ENCODE measurements around the gene RCL1. TPM values are rescaled to one million over a fixed set of nuclear protein-coding genes. Genes with fewer than 3 reads are reported as not detected.
"Not testable (repeated sequence)": the region's sequence is repeated elsewhere in the genome, so short reads cannot be mapped to it uniquely, and the experiment has no call there.

The RCL1 gene
- total RNA-seq, 2 experiments from 2014 or later: 11.5 to 12.3 TPM

DNA sequence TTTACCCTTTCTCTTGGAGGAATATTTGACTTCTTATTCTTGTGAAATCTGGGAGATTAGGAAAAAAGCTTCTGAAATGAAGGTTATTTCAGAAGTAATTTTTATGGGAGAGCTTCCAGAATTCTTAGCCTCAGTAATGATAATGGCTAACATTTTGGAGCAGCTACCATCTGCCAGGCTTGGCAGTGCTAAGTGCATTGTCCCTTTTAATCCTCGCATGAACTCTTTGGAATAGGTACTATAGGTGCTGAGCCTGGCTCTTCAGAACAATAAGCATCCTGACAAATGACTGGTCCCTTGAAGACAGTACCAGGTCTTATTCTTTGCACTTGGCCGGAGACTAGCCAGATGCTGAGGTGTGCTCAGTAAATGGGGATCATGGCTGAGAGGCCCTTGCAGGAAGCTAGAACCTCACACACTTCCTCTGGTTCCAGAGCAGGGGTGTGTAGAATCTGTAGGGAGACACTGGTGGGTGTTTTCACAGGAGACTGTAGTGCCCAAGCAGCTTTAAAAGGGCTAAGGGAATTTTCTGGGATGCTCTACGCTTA, 90.7 kb downstream of the RCL1 start:
- no peak overlapping the region for H3K27ac Mint-ChIP-seq
- no peaks in the 10 kb centered on the region for H3K9me3 Mint-ChIP-seq
- CTCF ChIA-PET: interaction anchor here (1.0 kb wide), 1 partner anchor 13 kb away, joined by 3 read pairs; no protein-coding TSS in a partner anchor
- no peaks in the 10 kb centered on the region for H3K4me1 Mint-ChIP-seq
- no peak overlapping the region for H3K4me3 Mint-ChIP-seq
- no peaks in the 10 kb centered on the region for H3K27me3 Mint-ChIP-seq
- POLR2A ChIA-PET: interaction anchor here (1.0 to 1.3 kb wide), 2 partner anchors 9 to 11 kb away, joined by 3 read pairs; no protein-coding TSS in a partner anchor
- no peaks in the 10 kb centered on the region for H3K36me3 Mint-ChIP-seq (ENCODE audit: low read depth)
- DNase-seq: no peak

DNA sequence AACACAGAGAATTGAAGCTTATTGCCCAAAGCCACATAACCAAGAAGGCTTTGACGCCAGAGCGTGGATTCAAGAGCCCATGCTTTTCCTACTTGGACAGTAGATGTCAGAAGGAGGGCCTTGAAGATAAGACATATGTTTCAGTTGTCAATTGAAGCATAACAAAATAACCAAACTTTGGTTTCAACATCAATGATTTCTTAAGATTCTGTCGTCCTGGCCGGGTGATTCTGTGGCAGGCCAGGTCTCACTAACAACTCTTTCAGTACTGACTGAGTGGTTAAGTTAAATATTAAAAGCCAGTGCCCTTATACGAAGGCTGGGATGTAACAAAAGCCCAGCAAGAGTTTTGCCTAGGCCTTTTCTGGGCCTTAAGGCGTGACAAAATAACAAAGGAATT, 94.0 kb downstream of the RCL1 start:
- Mint-ChIP-seq H3K27me3 (no peaks in the 10 kb centered on the region), H3K27ac (no peak overlapping the region), H3K9me3 (no peaks in the 10 kb centered on the region), H3K4me3 (no peak overlapping the region), H3K36me3 (ENCODE audit: low read depth) (no peaks in the 10 kb centered on the region), H3K4me1 (no peaks in the 10 kb centered on the region)
- CTCF ChIA-PET: no interaction called here
- no peak for DNase-seq
- POLR2A ChIA-PET: no interaction called here

DNA sequence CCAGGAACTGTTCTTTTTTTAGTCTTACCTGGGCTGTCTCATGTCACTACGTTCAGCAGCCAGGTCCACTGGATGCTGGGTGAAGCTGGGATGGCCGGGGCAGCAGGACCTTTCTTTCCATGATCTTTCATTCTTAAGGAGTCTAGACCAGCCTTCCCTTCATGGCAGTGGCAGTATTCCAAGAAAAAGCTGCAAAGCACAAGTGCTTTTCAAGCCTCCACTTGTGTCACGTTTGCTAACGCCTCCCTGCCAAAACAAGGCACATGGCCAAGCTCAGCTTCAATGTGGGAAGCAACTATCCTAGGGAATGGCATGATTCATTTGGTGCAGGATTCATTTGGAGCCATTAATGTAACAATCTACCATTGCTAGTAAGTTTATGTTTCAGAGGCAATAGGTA, 94.8 kb downstream of the RCL1 start:
- no peak overlapping the region for H3K4me3 Mint-ChIP-seq
- DNase-seq: no peak
- no peaks in the 10 kb centered on the region for H3K36me3 Mint-ChIP-seq (ENCODE audit: low read depth)
- POLR2A ChIA-PET: no interaction called here
- no peak overlapping the region for H3K27ac Mint-ChIP-seq
- H3K27me3 Mint-ChIP-seq: no peaks in the 10 kb centered on the region
- CTCF ChIA-PET: no interaction called here
- no peaks in the 10 kb centered on the region for H3K4me1 Mint-ChIP-seq
- no peaks in the 10 kb centered on the region for H3K9me3 Mint-ChIP-seq

DNA sequence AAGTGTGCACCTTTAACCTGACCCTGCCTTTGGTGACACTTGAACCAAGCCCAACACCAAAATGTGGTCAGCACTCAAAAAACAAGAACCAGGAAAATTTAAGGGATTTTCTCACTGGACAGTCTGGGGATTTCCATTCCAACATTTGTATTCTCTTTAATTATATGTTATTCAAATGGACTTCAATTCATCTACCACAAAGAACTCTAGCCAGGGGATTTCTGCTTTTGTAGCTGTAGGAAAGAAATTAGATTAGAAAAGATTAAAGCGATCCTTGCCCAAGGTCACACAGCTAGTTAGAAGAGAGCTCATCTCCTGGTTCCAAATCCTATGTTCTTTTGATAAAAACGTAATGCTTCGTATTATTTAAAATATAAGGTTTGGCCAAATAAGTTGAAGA, 97.5 kb downstream of the RCL1 start:
- ChIA-PET CTCF (no interaction called here), POLR2A (no interaction called here)
- H3K4me1 Mint-ChIP-seq: peaks cover 7% of the 10 kb centered on the region
- no peaks in the 10 kb centered on the region for H3K27me3 Mint-ChIP-seq
- DNase-seq: no peak
- no peak overlapping the region for H3K4me3 Mint-ChIP-seq
- no peaks in the 10 kb centered on the region for H3K9me3 Mint-ChIP-seq
- H3K27ac Mint-ChIP-seq: no peak overlapping the region
- no peaks in the 10 kb centered on the region for H3K36me3 Mint-ChIP-seq (ENCODE audit: low read depth)

DNA sequence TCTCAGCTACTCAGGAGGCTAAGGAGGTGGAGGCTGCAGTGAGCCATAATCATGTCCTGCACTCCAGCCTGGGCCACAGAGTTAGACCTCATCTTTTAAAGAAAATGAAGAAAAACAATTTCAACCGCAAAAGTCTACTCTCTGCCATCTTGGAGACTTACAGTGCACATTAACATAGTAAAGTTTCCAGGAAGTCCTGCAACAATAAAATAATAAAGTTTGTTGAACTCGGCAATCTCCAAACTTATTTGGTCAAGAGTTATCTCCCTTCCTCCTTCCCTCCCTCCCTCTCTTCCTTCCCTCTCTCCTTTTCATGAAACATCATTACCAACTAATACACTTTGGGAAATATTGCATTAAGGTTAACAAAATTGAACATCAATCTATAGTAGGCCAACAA, 98.2 kb downstream of the RCL1 start:
- POLR2A ChIA-PET: no interaction called here

DNA sequence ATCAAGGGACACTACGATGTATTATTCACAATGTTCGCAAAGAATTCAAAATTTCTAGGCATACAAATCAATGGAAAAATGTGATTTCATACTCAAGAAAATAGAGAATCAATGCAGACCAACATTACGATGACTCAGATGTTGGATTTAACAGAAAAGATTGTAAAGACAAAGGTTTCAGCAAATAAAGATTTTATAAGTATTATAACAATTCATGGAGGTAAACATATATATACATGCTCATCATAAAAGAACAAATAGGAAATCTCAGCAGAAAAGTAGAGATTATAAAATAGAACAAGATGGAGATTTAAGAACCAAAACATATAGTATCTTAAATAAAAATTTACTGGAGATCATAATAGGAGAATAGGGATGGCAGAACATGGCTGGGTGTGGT, 98.9 kb downstream of the RCL1 start:
- Mint-ChIP-seq H3K4me3 (no peak overlapping the region), H3K27ac (no peak overlapping the region), H3K36me3 (ENCODE audit: low read depth) (no peaks in the 10 kb centered on the region), H3K4me1 (peaks cover 7% of the 10 kb centered on the region), H3K27me3 (no peaks in the 10 kb centered on the region), H3K9me3 (peaks cover 2% of the 10 kb centered on the region)
- DNase-seq: no peak
- ChIA-PET CTCF (no interaction called here), POLR2A (no interaction called here)

More for the DNA sequence above, 98.2 kb downstream of the RCL1 start:
- Mint-ChIP-seq H3K27ac (no peak overlapping the region), H3K4me1 (peaks cover 7% of the 10 kb centered on the region), H3K27me3 (no peaks in the 10 kb centered on the region), H3K9me3 (no peaks in the 10 kb centered on the region), H3K36me3 (ENCODE audit: low read depth) (no peaks in the 10 kb centered on the region), H3K4me3 (no peak overlapping the region)
- CTCF ChIA-PET: no interaction called here
- DNase-seq: no peak

DNA sequence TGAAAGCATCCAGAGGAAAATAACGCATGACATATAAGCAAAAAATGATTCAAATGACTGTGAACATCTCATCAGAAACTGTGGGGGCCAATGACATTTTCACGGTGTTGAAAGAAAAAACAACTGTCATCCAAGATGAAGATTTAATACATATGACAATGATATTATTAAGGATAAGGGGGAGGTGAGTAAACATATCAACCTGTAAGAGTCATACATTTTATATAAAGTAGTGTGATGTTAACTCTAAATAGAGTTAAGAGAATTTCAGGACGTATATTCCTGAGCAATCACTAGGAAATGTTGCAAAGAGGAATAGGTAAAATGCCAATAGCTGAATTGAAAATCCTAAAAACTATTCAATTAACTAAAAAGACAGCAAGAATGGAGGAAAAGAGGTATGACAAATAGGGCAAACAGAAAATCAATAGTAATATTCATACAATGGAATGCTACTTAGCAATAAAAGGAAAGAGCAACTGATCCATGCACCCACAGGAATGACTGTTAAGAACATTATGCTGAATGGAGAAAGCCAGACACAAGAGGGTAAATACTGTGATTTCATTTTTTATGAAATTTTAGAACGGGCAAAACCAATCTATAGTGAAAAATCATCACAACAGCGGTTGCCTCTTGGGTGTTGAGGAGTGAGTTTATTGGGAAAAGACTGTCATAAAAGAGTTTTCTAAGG, 99.9 kb downstream of the RCL1 start:
- H3K4me3 Mint-ChIP-seq: no peak overlapping the region
- H3K36me3 Mint-ChIP-seq (ENCODE audit: low read depth): peaks cover 4% of the 10 kb centered on the region
- ChIA-PET CTCF (no interaction called here), POLR2A (no interaction called here)
- peaks cover 7% of the 10 kb centered on the region for H3K4me1 Mint-ChIP-seq
- peaks cover 2% of the 10 kb centered on the region for H3K9me3 Mint-ChIP-seq
- H3K27ac Mint-ChIP-seq: no peak overlapping the region
- DNase-seq: no peak
- no peaks in the 10 kb centered on the region for H3K27me3 Mint-ChIP-seq

DNA sequence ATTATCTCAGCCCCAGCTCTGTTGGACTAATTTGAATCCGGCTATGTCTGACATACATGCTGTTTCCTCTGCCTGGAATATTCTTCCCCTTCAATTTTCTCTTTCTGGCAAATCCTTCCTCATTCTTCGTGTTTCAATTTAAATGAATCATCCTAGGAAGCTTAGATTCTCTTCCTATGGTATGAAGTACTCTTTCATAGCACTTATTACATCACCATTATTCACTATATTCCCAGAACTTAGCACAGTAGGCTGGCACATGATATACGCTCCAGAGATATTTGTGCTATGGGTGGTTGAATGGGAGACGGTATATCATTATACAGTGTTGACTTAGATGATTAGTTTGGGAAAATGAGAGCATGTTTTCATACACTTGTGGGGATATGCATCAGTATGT, 101.3 kb downstream of the RCL1 start:
- POLR2A ChIA-PET: no interaction called here
- Mint-ChIP-seq H3K9me3 (peaks cover 14% of the 10 kb centered on the region), H3K4me1 (peaks cover 7% of the 10 kb centered on the region), H3K4me3 (no peak overlapping the region), H3K36me3 (ENCODE audit: low read depth) (peaks cover 17% of the 10 kb centered on the region), H3K27me3 (peaks cover 3% of the 10 kb centered on the region), H3K27ac (no peak overlapping the region)
- CTCF ChIA-PET: no interaction called here
- DNase-seq: no peak

DNA sequence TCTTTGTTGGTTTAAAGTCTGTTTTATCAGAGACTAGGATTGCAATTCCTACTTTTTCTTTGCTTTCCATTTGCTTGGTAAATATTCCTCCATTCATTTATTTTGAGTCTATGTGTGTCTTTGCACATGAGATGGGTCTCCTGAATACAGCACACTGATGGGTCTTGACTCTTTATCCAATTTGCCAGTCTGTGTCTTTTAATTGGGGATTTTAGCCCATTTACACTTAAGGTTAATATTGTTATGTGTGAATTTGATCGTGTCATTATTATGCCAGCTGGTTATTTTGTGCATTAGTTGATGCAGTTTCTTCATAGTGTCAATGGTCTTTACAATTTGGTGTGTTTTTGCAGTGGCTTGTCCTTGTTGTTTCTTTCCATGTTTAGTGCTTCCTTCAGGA, 107.1 kb downstream of the RCL1 start:
- H3K4me3 Mint-ChIP-seq, H3K27me3 Mint-ChIP-seq, POLR2A ChIA-PET, DNase-seq, H3K27ac Mint-ChIP-seq: not testable (repeated sequence)
- H3K36me3 Mint-ChIP-seq (ENCODE audit: low read depth): peaks cover 37% of the 10 kb centered on the region
- peaks cover 29% of the 10 kb centered on the region for H3K9me3 Mint-ChIP-seq
- CTCF ChIA-PET: interaction anchor here (1.0 kb wide), 1 partner anchor 34 kb away, joined by 3 read pairs; no protein-coding TSS in a partner anchor
- peaks cover 13% of the 10 kb centered on the region for H3K4me1 Mint-ChIP-seq

DNA sequence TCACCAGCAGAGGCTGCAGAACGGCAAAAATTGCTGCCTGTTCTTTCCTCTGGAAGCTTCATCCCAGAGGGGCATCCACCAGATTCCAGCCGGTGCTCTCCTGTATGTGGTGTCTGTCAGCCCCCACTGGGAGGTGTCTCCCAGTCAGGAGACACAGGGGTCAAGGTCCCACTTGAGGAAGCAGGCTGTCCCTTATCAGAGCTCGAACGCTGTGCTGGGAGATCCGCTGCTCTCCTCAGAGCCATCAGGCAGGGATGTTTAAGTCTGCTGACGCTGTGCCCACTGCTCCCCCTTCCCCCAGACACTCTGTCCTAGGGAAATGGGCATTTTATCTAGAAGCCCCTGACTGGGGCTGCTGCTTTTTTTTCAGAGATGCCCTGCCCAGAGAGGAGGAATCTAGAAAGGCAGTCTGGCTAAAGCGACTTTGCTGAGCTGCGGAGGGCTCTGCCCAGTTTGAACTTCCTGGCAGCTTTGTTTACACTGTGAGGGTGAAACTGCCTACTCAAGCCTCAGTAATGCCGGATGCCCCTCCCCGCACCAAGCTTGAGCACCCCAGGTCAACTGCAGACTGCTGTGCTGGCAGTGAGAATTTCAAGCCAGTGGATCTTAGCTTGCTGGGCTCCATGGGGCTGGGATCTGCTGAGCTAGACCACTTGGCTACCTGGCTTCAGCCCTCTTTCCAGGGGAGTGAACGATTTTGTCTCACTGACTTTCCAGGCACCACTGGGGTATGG, 108.8 kb downstream of the RCL1 start:
- POLR2A ChIA-PET: interaction anchor here (1.2 to 1.8 kb wide), 3 partner anchors 35 to 108 kb away, joined by 4 to 6 read pairs (median 6); partner anchors contain the start of gene JAK2
- H3K36me3 Mint-ChIP-seq (ENCODE audit: low read depth): peaks cover 37% of the 10 kb centered on the region
- CTCF ChIA-PET: interaction anchor here (0.6 to 1.5 kb wide), 5 partner anchors 22 to 179 kb away, joined by 3 to 6 read pairs (median 4); no protein-coding TSS in a partner anchor
- DNase-seq: peak; percentile 64
- peaks cover 13% of the 10 kb centered on the region for H3K4me1 Mint-ChIP-seq
- not testable (repeated sequence) for H3K4me3 Mint-ChIP-seq, H3K27me3 Mint-ChIP-seq
- peaks cover 28% of the 10 kb centered on the region for H3K9me3 Mint-ChIP-seq
- H3K27ac Mint-ChIP-seq: peak overlapping the region; percentile 66

DNA sequence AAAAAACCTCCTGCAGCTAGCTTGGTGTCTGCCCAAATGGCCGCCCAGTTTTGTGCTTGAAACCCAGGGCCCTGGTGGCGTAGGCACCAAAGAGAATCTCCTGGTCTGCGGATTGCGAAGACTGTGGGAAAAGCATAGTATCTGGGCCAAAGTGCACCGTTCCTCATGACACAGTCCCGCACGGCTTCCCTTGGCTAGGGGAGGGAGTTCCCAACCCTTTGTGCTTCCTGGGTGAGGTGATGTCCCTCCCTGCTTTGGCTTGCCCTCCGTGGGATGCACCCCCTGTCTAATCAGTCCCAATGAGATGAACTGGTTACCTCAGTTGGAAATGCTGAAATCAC, 109.4 kb downstream of the RCL1 start:
- Mint-ChIP-seq H3K27me3 (peaks cover 5% of the 10 kb centered on the region), H3K9me3 (peaks cover 27% of the 10 kb centered on the region), H3K36me3 (ENCODE audit: low read depth) (peaks cover 35% of the 10 kb centered on the region), H3K4me1 (peaks cover 13% of the 10 kb centered on the region), H3K27ac (peak overlapping the region; percentile 66), H3K4me3 (no peak overlapping the region)
- CTCF ChIA-PET: interaction anchor here (1.1 to 1.5 kb wide), 3 partner anchors 22 to 152 kb away, joined by 3 to 5 read pairs (median 4); no protein-coding TSS in a partner anchor
- DNase-seq: no peak
- POLR2A ChIA-PET: interaction anchor here (1.2 to 1.8 kb wide), 3 partner anchors 36 to 109 kb away, joined by 4 to 6 read pairs (median 6); partner anchors contain the start of gene JAK2

DNA sequence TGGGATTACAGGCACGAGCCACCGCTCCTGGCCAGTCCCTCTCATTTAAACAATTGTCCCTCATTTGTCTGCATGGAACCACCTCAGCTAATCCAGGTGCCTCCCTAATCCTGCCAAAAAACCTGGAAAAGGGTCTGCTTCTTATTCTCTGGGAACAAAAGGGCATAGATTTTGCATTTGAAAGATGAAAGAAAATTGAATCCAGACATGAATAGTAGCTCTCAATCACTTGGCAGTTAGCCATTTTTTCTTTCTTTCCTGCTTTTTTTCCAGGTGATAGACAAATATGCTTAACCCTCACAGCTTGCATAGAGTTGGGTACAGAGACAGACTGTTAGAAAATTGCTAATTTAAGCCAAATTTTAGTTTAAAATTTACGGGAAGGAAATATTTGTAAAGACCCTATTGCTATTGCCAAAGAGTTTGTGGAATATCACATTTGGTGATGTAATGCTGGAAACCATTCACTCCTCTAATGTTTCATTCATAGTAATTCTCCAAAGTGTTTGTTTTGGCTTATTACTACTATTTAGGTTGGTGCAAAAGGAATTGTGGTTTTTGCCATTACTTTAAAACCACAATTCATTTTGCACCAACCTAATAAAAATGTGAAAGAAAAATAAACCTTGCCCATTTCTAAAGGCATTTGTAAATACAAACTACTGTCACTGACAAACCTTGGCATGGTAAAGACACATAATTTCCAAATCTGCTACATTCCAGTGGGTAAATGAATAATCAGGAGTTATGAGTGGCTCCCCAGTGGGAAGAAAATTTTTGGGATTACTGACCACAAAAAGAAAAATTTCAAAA, 111.8 kb downstream of the RCL1 start:
- Mint-ChIP-seq H3K9me3 (peaks cover 11% of the 10 kb centered on the region), H3K27ac (no peak overlapping the region), H3K27me3 (no peaks in the 10 kb centered on the region), H3K36me3 (ENCODE audit: low read depth) (peaks cover 16% of the 10 kb centered on the region), H3K4me3 (no peak overlapping the region), H3K4me1 (peaks cover 13% of the 10 kb centered on the region)
- CTCF ChIA-PET: no interaction called here
- DNase-seq: no peak
- POLR2A ChIA-PET: no interaction called here

DNA sequence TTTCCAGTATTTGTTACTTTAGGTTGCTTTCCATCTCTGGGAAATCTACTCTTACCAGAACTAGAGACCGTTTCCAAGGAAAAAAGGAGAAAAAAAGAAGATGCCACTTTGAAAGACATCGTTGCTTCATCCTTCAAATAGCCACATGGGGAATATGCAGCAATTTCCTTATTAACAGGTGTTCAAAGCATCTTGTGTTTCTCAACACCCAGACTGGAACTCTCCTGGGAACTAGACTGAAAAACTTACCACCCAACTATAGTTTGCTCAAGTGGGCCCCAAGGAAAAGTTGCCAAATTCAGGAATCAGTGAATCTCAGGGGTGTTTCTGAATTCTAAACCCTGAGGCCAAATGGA, 112.4 kb downstream of the RCL1 start:
- peaks cover 12% of the 10 kb centered on the region for H3K36me3 Mint-ChIP-seq (ENCODE audit: low read depth)
- no peak for DNase-seq
- ChIA-PET POLR2A (no interaction called here), CTCF (no interaction called here)
- H3K27me3 Mint-ChIP-seq: no peaks in the 10 kb centered on the region
- peaks cover 7% of the 10 kb centered on the region for H3K9me3 Mint-ChIP-seq
- H3K4me3 Mint-ChIP-seq: no peak overlapping the region
- no peak overlapping the region for H3K27ac Mint-ChIP-seq
- peaks cover 13% of the 10 kb centered on the region for H3K4me1 Mint-ChIP-seq
